C1 segment of cervical spinal cord (tissue), 14 donors: ENCODE measurements around the gene TMEM89.

Experiments
- DNase-seq, 14 donors: peaks; one replicate each; lab custom pipeline; 2025; lab: John Stamatoyannopoulos, UW

TMEM89 gene

DNA sequence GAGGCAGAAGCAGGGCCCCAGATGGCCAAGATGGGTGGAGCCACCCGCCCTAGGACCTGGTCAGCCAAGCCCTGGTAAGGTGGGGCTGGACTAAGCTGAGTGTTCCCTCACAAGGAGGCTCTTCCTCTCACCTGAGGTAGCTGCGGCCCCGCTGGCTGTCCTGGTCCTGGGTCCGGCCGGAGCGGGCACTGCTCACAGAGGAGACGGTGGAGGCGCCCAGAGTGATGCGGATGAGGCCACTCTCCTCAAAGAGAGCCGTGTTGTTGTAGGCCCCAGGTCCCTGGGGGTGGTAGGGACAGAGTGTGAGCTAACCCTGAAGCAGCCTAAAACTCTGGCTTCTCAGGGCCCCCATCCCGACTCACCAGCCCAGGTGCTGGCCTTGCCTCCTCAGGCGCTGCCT is 21.0 kb upstream of the TMEM89 start:
- DNase-seq = no peak

DNA sequence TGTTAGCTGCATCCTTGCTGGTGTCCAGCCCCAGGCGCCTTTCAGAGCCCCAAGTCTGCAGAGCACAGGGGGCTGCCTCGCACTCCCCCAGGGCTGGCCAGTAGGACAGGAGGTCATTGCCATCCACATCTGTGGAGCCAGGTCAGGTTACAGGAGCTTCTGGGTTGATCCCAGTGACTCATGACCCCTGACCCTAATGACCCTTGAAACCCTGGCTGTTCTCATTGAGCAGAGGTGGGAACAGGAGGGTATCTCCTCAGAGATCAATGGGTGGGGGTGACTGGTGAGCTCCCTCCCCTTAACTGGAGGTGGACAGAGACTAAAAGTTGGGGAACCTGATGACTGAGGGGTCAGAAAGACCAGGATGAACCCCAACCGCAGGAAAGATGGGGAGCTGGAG is 19.8 kb upstream of the TMEM89 start:
- DNase-seq = no peak

DNA sequence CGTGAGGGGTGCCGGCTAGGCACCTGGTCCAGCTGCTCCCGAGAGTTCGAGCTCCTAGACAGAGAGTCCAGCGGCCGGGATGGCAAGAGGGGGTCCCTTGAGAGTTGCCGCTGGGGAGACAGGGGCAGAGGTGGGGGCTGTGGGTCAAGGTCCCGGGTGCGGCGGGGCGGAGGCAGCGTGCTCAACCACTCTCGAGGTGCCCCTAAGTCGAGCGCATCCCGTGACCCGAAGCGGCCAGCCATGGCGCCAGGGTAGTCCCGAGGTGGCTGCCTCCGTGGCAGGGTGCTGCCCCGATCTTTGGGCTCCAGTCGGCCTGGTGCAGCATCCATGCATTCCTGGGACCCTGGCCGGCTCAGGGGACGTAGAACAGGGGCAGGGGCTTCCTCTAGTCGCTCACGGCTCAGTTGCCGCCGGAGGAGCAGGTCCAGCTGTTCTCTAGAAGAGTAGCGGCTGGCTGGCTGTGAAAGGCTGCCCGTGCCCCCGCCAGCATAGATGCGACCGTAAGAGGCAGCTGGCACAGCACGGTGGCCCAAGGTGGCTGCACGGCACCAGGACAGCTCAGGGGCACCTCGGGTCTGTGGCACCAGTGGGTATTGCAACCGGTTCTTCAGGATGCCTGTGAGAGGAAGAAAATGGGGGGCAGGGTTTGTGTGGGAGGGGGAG is 18.5 kb upstream of the TMEM89 start:
- no peak for DNase-seq

- DNase-seq = no peak
Measured at GRCh38 chr3:48637305-48637704, 15.7 kb upstream of the TMEM89 start.

DNA sequence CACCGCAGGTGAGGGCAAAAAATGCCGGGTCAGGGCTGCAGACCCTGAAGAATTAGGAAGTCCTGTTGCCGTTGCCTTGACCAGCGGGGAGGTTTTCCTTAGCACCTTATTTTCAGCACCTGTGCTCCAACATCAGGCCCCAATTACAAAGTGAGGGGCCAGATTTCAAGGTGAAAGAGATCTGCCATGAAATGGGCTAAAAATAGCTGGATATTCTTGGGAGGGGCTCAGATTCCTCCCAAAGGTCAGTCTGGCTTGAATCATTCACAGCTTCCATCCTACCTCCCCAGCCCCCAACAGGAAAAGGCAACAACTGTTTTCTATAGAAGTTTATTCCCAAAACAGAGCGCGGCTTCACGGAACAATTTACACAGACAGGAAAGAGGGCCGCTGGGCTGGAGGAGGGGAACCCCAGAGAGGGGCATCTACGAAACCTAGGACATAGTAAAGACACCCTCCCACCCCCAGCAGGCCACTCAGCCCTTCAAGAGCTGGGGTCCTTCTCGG is 14.6 kb upstream of the TMEM89 start:
- no peak for DNase-seq

DNA sequence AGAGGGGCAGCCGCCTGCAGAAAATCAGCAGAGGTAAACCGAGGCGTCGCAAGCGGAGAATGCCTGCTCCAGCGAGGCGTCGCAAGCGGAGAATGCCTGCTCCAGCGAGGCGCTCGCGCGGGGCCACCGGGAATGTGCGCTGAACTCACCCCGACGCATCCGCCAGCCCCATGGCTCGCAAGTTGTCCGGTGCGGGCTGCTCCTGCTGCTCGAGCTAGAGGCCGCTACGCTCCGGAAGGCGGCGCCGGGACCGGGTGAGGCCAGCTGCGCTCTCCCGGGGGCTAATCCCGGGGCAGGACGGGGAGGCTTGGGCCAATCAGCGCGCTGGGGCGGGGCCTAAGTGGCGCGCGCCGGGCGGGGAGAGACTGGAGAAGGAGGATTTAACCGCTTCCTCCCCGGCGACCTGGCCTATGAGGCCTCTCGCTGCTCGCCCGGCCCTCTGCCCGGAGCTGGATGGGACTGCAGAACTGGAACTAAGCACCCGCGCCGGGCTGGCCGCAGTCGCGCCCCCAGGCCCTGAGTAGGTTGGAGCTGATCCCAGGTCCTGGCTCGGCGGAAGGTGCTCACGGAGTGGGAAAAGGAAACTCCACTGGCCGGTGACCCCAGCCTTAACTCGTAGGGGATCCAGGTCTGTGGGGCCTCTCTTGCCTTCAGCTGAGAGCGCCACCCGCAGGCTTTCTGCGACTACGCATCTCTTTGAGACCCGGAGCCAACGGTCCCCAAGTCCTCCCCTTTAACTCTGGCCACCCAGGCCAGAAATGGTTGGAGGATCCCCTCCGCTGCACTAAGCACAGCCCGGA is 13.9 kb upstream of the TMEM89 start, which contains the start of gene SLC26A6:
TSS of gene SLC26A6 (minus strand) at position 240 of the 800 bp plus-strand sequence. CDS start at position 172, 68 bp downstream.
- peak; percentile 72 to 99 (median 91) for DNase-seq

GRCh38 chr3:48634661-48635221 is 13.2 kb upstream of the TMEM89 start:
- peak in 4 of 14 donors; percentile 17 to 60 (median 44) for DNase-seq

GRCh38 chr3:48633743-48634142 is 12.2 kb upstream of the TMEM89 start:
- DNase-seq = no peak

- DNase-seq = no peak
Measured at GRCh38 chr3:48633256-48633655, 11.7 kb upstream of the TMEM89 start.

DNA sequence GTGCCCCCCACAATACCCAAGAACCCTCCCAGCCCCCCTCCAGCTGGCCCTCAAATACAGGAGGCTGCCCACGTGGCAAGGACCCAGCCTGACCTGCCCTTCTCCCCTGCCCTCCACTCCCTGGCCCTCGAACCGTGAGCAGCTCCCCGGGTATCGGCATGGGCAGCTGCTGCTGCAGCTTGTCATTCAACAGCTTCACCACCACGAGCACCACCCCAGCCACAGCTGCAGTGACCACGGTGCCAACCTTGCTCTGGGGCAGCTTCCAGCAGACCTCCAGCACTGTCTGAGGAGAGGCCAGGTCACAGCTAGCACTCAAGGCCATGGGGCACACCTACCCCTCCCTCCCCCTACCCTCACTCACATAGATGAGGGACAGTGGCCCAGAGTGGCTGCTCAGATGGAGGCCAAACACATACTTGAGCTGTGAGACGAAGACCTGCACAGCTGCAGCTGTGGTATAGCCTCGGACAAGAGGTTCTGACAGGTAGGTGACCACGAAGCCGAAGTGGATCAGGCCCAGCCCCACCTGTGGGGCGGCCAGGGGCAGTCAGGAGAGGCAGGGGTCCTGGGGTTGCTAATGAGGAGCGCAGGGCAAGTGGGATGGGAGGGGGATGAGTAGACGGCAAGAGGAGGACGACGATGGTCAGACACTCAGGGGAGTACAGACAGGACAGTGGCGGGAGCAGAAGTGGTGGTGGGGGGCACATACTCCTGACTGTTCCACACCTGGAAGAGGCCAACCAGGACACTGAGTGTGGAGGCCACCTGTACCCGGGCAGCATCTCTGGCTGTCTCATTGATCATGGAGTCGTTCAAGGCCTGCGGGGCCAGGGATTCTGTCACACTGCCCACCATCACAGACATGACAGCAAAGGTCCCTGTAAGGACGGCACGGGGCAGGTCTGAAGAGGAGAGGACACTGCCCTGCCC is 10.2 kb upstream of the TMEM89 start:
- DNase-seq = no peak

DNA sequence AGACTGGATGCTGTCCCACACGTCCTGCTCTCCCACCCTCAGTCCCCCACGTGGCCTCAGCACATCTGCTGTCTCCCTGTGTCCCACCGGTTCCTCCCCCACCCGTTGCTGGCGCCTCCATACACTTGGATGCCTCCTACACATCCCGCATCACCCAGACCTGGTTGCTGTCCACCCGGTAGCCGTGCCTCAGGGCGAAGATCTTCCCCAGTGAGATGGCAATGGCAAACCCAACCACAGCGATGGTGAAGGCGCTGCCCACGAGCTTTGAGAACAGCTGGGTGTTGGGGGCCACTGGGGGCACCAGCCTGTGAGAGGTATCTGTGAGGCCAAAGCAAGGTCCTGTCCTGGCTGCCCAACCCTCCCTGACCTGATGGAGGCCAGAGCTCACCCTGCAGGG is 9.3 kb upstream of the TMEM89 start:
- no peak for DNase-seq

- no peak for DNase-seq
Measured at GRCh38 chr3:48630407-48630806, 8.8 kb upstream of the TMEM89 start.

- no peak for DNase-seq
Measured at GRCh38 chr3:48629894-48630293, 8.3 kb upstream of the TMEM89 start.

DNA sequence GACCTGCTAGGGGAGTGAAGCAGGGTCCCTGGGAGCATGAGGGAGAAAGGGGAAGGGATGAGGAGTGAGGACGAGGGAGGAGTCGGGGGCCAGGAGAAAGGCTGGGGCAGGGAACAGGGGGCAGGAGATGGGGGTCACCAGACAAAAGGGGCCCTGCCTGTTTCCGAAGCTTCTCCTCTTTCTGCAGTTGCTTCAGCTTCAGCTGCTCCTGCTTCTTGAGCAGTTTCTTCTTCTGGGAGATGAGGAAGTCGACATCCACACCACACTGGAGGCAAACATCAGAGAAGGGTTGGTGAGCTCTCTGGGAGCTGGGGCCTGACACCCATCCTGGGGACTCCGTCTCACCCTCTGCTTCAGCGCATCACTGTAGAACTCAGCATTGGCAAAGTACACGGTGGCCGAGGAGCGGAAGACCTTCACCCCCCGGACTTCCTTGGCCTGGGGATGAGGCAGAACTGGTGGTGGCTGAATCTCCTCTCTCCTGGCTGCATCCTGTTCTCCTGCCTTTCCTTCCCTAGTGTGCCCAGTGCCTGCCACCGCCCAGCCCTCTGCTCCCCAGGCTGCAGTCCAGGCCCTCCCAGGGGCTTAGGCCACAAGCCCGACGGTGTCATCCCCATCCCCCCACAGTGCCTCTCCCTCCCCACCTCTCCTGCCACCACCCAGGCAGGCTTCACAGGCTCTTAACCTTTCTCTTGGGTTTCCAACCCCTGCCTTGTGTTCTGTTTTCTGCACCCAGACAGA is 6.9 kb upstream of the TMEM89 start:
- DNase-seq = no peak

- no peak for DNase-seq
Measured at GRCh38 chr3:48625600-48625999, 4.0 kb upstream of the TMEM89 start.

DNA sequence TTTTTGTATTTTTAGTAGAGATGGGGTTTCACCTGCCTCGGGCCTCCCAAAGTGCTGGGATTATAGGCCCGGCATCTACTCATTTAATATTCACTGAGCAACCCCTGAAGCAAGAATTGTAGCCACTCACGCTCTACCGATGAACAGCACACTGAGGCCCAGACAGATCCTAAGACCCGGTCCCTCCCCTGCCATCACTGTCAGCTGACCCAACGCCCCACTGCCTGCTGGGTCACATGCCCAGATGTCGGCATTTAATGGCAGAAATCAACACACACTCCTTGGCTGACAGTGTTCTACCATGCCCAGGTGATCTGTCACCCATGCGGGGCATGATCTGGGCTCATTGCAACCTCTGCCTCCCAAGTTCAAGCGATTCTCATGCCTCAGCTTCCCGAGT is 3.2 kb upstream of the TMEM89 start:
- no peak for DNase-seq

DNA sequence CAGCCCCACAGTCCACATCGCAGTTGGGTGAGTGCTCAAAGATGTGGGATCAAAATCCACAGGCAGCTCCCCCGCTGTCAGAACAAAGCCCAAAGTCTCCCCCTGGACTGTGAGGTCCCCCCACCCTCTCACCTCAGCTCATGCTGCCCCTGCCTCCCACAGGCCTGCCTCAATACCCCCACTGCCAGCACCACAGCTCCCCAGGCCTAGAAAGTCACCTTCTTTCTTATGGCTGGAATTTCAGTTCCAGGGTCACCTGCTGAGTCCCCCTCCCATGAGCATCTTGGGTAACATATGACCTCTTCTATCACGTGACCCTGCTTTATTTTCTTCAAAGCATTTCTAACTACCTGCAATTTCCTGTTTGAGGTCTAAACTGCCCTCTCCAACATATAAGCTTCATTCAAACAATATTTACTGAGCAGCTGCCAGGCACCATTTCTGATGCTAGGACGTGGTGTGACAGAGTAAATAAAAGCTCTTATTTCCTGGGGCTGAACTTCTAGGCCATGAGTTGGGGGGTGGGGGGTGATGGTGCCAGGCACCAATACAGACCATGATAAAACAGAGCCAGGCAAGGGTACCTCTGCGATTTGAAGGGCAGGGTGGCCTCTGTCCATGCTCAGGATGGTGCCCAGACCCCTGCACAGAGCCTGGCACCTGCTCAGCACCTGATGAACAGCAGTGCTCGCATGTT is 2.4 kb upstream of the TMEM89 start:
- DNase-seq = no peak

DNA sequence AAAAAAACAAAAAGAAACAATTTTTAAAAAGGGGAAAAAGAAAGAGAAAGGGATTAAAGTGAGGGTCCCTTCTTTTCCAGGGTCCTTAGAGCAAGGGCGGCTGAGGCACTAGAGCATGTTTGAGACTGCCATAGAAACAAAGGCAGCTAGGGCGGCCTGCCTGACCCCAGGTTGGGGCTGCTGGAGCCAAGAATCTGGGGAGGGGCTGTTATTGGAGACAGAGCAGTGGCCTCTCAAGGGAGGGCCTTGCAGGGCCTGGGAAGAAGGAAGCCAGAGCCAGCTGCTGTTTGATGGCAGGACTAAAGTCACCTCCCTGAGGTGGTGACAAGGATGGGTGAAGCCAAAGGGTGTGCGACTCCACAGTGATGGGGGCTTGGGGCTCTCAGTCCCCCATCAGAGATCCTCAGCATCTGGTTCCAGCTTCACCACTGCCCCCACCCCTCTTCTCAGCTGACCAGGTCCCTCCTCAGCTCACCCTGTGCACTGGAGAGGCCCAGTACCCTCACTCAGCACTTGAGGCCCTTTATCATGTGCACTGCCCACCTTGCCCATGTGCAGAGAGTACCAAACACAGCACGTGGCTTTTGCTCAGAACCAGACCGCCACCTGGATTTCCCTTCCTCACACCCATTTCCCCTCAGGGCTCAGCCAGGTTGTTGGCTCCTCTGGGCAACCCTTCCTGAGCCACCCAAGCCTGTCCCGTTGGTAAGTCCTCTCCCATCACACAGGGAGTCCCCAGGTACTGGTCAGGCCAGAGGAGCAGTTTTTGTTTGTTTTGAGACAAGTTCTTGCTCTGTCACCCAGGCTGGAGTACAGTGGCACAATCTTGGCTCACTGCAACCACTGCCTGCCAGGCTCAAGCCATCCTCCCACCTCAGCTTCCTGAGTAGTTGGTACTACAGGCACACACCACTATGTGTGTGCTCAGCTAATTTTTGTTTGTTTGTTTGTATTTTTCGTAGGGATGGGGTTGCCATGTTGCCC is 1.7 kb downstream of the TMEM89 start:
- no peak for DNase-seq

GRCh38 chr3:48617559-48617958 is 4.0 kb downstream of the TMEM89 start:
- no peak for DNase-seq
